SU-DHL-6 (cell line): ENCODE results near the gene POLR2E.
A peak's percentile ranks its signal among the peaks of the same experiment; 100 is the strongest.

Experiments
- H2AFZ ChIP-seq: fragments of 200-600 bp; sonication (generic); 2 replicates; pipeline ENCODE4 v1.6.1; 2014; ENCODE audit warnings: low read depth, mild to moderate bottlenecking, moderate library complexity, mixed read lengths, antibody characterized with exemption, low read length; ENCODE audit not compliant: severe bottlenecking
- H3F3A ChIP-seq: fragments of 200-600 bp; shearing (Covaris generic); 2 replicates; pipeline ENCODE4 v1.6.0; 2016; ENCODE audit warnings: antibody characterized with exemption, mild to moderate bottlenecking; ENCODE audit not compliant: insufficient read depth
- H3K27ac ChIP-seq: fragments of 200-600 bp; sonication (generic); 2 replicates; pipeline ENCODE4 v1.5.1; 2016; ENCODE audit warnings: low read depth, mild to moderate bottlenecking, low read length, moderate library complexity, mixed read lengths
- H3K27me3 ChIP-seq: fragments of 200-600 bp; sonication (generic), shearing (Covaris generic); 2 replicates; pipeline ENCODE4 v1.6.0; 2014; ENCODE audit warnings: mild to moderate bottlenecking, low read length
- H3K36me3 ChIP-seq: fragments of 200-600 bp; sonication (generic); 2 replicates; pipeline ENCODE4 v1.6.1; 2014; ENCODE audit warnings: mild to moderate bottlenecking, low read length, mixed read lengths
- H3K4me2 ChIP-seq: fragments of 300-600, 200-600 bp; shearing (Covaris generic), sonication (generic); 2 replicates; pipeline ENCODE4 v1.6.0; 2014; ENCODE audit warnings: low read length, low read depth, mild to moderate bottlenecking; ENCODE audit not compliant: poor library complexity, severe bottlenecking
- H3K4me3 ChIP-seq: fragments of 200-600 bp; sonication (generic); 2 replicates; pipeline ENCODE4 v1.5.1; 2014; ENCODE audit warnings: antibody characterized with exemption, low read length, mild to moderate bottlenecking, mixed read lengths; ENCODE audit not compliant: insufficient read depth, poor library complexity, severe bottlenecking
- H3K79me2 ChIP-seq: fragments of 200-600 bp; sonication (generic); 2 replicates; pipeline ENCODE4 v1.6.1; 2014; ENCODE audit warnings: mild to moderate bottlenecking, low read length, moderate library complexity; ENCODE audit not compliant: insufficient read depth
- H3K9ac ChIP-seq: fragments of 200-600 bp; sonication (generic); 2 replicates; pipeline ENCODE4 v1.7.0; 2014; ENCODE audit warnings: mild to moderate bottlenecking, low read length
- H3K9me2 ChIP-seq: fragments of 200-600 bp; sonication (generic); replicated peaks from 2 replicates; pipeline ENCODE4 v1.6.1; 2014; ENCODE audit warnings: low read length; ENCODE audit not compliant: insufficient read depth
- H3K9me3 ChIP-seq: fragments of 200-600 bp; sonication (generic); 2 replicates; pipeline ENCODE4 v1.6.1; 2014; ENCODE audit warnings: low read length, mixed read lengths; ENCODE audit not compliant: insufficient read depth
- H4K20me1 ChIP-seq: fragments of 200-600 bp; sonication (generic); 2 replicates; pipeline ENCODE4 v1.6.1; 2014; ENCODE audit warnings: low read depth, mild to moderate bottlenecking, antibody characterized with exemption, low read length, moderate library complexity, mixed read lengths
- EZH2phosphoT487 ChIP-seq: fragments of 200-600 bp; sonication (generic), shearing (Covaris generic); conservative IDR thresholded peaks from 2 replicates; pipeline ENCODE4 v1.6.1; 2018; ENCODE audit warnings: mild to moderate bottlenecking, antibody characterized with exemption, low read length, moderate library complexity, mixed read lengths
- TF ChIP-seq, protein P1 (sequence below): fragments of 200-600 bp; sonication (generic); IDR thresholded peaks from one replicate; pipeline ENCODE4 v1.5.1; 2017; ENCODE audit warnings: antibody characterized with exemption, mild to moderate bottlenecking, low read length, moderate library complexity; ENCODE audit not compliant: insufficient read depth, poor library complexity, severe bottlenecking

Gene POLR2E

DNA sequence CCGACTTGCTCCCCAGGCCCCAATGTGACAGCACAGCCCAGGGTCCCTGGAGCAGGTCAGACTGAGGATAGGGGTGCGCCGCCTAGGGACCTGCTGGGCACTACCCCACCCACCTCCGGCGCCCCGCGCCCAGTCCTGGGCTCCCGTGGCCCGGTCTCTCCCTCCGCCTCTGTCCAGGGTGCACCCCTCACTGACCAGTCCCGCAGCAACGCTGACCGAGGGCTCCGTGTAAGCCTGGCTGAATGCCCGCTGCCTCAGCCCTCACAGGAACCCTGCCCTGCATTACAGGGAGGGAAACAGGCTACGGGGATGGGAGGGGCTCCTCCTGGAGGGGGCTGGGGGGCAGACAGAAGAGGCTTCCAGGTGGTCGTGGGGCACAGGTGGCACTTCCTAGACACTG is 40.3 kb upstream of the POLR2E start:
- Histone ChIP-seq H3K4me2 (no peak overlapping the region), H3K9ac (no peak overlapping the region), H4K20me1 (no peaks in the 10 kb centered on the region), H3K79me2 (no peaks in the 10 kb centered on the region), H3K4me3 (no peak overlapping the region), H3K27ac (no peak overlapping the region), H3K9me3 (no peaks in the 10 kb centered on the region), H3F3A (no peaks in the 10 kb centered on the region), H3K9me2 (no peaks in the 10 kb centered on the region), H2AFZ (no peak overlapping the region), H3K36me3 (no peaks in the 10 kb centered on the region), H3K27me3 (no peaks in the 10 kb centered on the region)
- TF ChIP-seq, protein P1, sequence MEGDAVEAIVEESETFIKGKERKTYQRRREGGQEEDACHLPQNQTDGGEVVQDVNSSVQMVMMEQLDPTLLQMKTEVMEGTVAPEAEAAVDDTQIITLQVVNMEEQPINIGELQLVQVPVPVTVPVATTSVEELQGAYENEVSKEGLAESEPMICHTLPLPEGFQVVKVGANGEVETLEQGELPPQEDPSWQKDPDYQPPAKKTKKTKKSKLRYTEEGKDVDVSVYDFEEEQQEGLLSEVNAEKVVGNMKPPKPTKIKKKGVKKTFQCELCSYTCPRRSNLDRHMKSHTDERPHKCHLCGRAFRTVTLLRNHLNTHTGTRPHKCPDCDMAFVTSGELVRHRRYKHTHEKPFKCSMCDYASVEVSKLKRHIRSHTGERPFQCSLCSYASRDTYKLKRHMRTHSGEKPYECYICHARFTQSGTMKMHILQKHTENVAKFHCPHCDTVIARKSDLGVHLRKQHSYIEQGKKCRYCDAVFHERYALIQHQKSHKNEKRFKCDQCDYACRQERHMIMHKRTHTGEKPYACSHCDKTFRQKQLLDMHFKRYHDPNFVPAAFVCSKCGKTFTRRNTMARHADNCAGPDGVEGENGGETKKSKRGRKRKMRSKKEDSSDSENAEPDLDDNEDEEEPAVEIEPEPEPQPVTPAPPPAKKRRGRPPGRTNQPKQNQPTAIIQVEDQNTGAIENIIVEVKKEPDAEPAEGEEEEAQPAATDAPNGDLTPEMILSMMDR = no peak
- no peak for TF ChIP-seq EZH2phosphoT487

DNA sequence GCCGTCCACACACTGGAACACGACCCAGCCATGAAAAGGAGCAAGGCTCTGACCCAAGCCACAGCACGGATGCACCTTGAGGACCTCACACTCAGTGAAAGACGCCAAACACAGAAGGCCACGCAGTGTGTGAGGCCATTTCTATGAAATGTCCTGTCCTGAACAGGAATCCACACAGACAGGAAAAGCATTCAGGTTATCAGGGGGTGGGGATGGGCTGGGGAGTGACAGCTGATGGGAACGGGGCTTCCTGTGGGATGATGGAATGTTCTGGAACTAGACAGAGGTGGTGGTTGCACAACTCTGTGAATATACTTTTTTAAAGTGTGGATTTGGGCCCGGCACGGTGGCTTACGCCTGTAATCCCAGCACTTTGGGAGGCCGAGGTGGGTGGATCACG is 39.3 kb upstream of the POLR2E start:
- no peaks in the 10 kb centered on the region for H3K79me2 ChIP-seq
- TF ChIP-seq EZH2phosphoT487 = no peak

DNA sequence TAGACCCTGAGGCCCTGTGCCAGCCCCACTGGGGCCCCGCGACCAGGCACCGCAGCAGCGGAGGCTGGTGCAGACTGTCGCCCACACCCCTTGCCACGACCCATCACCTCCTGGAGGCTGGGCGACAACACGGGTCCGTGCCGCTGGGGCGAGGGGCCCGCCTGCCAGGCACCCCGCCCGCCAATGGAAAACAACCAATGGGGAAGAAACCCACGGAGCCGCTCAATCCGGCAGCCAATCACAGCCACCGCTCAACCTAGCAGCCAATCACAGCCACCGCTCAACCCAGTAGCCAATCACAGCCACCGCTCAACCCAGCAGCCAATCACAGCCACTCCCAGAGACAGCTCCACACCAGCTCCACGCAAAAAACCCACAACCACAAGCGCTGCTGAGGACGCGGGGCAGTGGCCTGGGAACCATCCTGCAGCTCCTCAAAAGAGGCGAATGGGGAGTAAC is 38.3 kb upstream of the POLR2E start:
- peak overlapping the region; percentile 68 for H3K4me2 ChIP-seq
- no peaks in the 10 kb centered on the region for H3F3A ChIP-seq
- H3K27me3 ChIP-seq = no peaks in the 10 kb centered on the region
- no peaks in the 10 kb centered on the region for H4K20me1 ChIP-seq
- TF ChIP-seq, protein P1 = no peak
- no peak for TF ChIP-seq EZH2phosphoT487
- H3K9ac ChIP-seq = peak overlapping the region; percentile 50
- no peaks in the 10 kb centered on the region for H3K9me3 ChIP-seq
- H3K36me3 ChIP-seq = no peaks in the 10 kb centered on the region
- no peaks in the 10 kb centered on the region for H3K9me2 ChIP-seq
- no peaks in the 10 kb centered on the region for H3K79me2 ChIP-seq
- H3K27ac ChIP-seq = peak overlapping the region; percentile 70
- H3K4me3 ChIP-seq = peak overlapping the region; percentile 25
- H2AFZ ChIP-seq = no peak overlapping the region

More for the DNA sequence above, 39.3 kb upstream of the POLR2E start:
- no peaks in the 10 kb centered on the region for H3F3A ChIP-seq
- H3K27ac ChIP-seq = no peak overlapping the region
- no peak overlapping the region for H2AFZ ChIP-seq
- no peak overlapping the region for H3K4me2 ChIP-seq
- H3K4me3 ChIP-seq = no peak overlapping the region
- no peaks in the 10 kb centered on the region for H3K36me3 ChIP-seq
- H3K9me3 ChIP-seq = no peaks in the 10 kb centered on the region
- no peaks in the 10 kb centered on the region for H3K27me3 ChIP-seq
- no peaks in the 10 kb centered on the region for H4K20me1 ChIP-seq
- no peak overlapping the region for H3K9ac ChIP-seq
- no peaks in the 10 kb centered on the region for H3K9me2 ChIP-seq

GRCh38 chr19:1132552-1133383 is 37.6 kb upstream of the POLR2E start:
- Histone ChIP-seq H3K9me3 (no peaks in the 10 kb centered on the region), H3F3A (no peaks in the 10 kb centered on the region), H3K36me3 (no peaks in the 10 kb centered on the region), H3K4me3 (peak overlapping the region; percentile 25), H3K27ac (peak overlapping the region; percentile 70), H3K9me2 (no peaks in the 10 kb centered on the region), H3K27me3 (no peaks in the 10 kb centered on the region), H3K79me2 (no peaks in the 10 kb centered on the region), H2AFZ (no peak overlapping the region), H3K4me2 (peak overlapping the region; percentile 68), H4K20me1 (no peaks in the 10 kb centered on the region), H3K9ac (peak overlapping the region; percentile 50)
- TF ChIP-seq, protein P1 = no peak
- TF ChIP-seq EZH2phosphoT487 = no peak
